Measurements from ENCODE around the gene ENOX1. TPM values are rescaled to one million over a fixed set of nuclear protein-coding genes. Genes with fewer than 3 reads are reported as not detected.

The ENOX1 gene
- polyA plus RNA-seq, 12 donors: 8.0 to 13.5 (median 10.3) TPM; not detected in 1

Other genes with a start within 250 kb of the ENOX1 start
- 10 to 100 TPM in 1 of 12 donors, 1 to 10 TPM in 9, not detected in 2; 1.2 to 13.8 (median 3.1) TPM for gene CCDC122, start 92.8 kb upstream of the ENOX1 start, polyA plus RNA-seq (ENCODE audit: insufficient read length in 12 of 12)
- 1 to 10 TPM in 10 of 12 donors, not detected in 2; 1.7 to 4.3 (median 2.2) TPM for gene LACC1, start 92.9 kb upstream of the ENOX1 start, polyA plus RNA-seq (ENCODE audit: insufficient read length in 12 of 12)

All from muscle of arm (tissue), 12 donors.